MM.1S (cell line): ENCODE measurements around the gene SAMD13.

Experiments
- DNase-seq: peaks from one replicate; pipeline ENCODE4 v3.0.0-alpha.2; 2015
- H2AFZ ChIP-seq: fragments of 300-600 bp; sonication (generic); 2 replicates; pipeline ENCODE4 v1.6.0; 2016; ENCODE audit warnings: antibody characterized with exemption, low read length
- H3F3A ChIP-seq: fragments of 300-600 bp; sonication (generic); 2 replicates; pipeline ENCODE4 v1.6.1; 2016; ENCODE audit warnings: mild to moderate bottlenecking, antibody characterized with exemption, low read length, moderate library complexity, mixed read lengths; ENCODE audit not compliant: insufficient read depth
- H3K27ac ChIP-seq: fragments of 300-600 bp; sonication (generic); 2 replicates; pipeline ENCODE4 v1.5.1; 2016; ENCODE audit warnings: mild to moderate bottlenecking, low read length
- H3K27me3 ChIP-seq: fragments of 300-600 bp; sonication (generic); replicated peaks from 2 replicates; pipeline ENCODE4 v1.6.0; 2016; ENCODE audit warnings: low read length; ENCODE audit not compliant: insufficient read depth
- H3K36me3 ChIP-seq: fragments of 300-600 bp; sonication (generic); replicated peaks from 2 replicates; pipeline ENCODE4 v1.6.1; 2016; ENCODE audit warnings: mild to moderate bottlenecking, low read length, mixed read lengths; ENCODE audit not compliant: insufficient read depth
- H3K4me1 ChIP-seq: fragments of 300-600 bp; sonication (generic); 2 replicates; pipeline ENCODE4 v1.6.1; 2016; ENCODE audit warnings: low read length, mixed read lengths
- H3K4me2 ChIP-seq: fragments of 300-600 bp; sonication (generic); 2 replicates; pipeline ENCODE4 v1.6.0; 2016; ENCODE audit warnings: low read depth, low read length
- H3K4me3 ChIP-seq: fragments of 300-600 bp; sonication (generic); 2 replicates; pipeline ENCODE4 v1.5.1; 2016; ENCODE audit warnings: low read length, mixed read lengths
- H3K79me2 ChIP-seq: fragments of 300-600 bp; sonication (generic); 2 replicates; pipeline ENCODE4 v1.6.1; 2016; ENCODE audit warnings: mixed run types, low read length, mixed read lengths
- H3K9ac ChIP-seq: fragments of 300-600 bp; sonication (generic); 2 replicates; pipeline ENCODE4 v1.6.1; 2016; ENCODE audit warnings: low read length, mixed read lengths
- H3K9me2 ChIP-seq: fragments of 300-600 bp; sonication (generic); replicated peaks from 2 replicates; pipeline ENCODE4 v1.6.1; 2016; ENCODE audit warnings: mild to moderate bottlenecking, low read length, mixed read lengths; ENCODE audit not compliant: insufficient read depth
- H3K9me3 ChIP-seq: fragments of 300-600 bp; sonication (generic); replicated peaks from 2 replicates; pipeline ENCODE4 v1.6.1; 2016; ENCODE audit warnings: mild to moderate bottlenecking, low read length, mixed read lengths; ENCODE audit not compliant: insufficient read depth
- H4K20me1 ChIP-seq: fragments of 300-600 bp; sonication (generic); 2 replicates; pipeline ENCODE4 v1.6.1; 2016; ENCODE audit warnings: mild to moderate bottlenecking, low read length, moderate library complexity, mixed read lengths; ENCODE audit not compliant: insufficient read depth
- EZH2 ChIP-seq: fragments of 300-600 bp; sonication (generic); optimal IDR thresholded peaks from 2 replicates; pipeline ENCODE3; 2017; ENCODE audit warnings: low read depth, mild to moderate bottlenecking, antibody characterized with exemption, low read length, mixed read lengths
- EZH2phosphoT487 ChIP-seq: fragments of 300-600 bp; sonication (generic); IDR thresholded peaks from 2 replicates; pipeline ENCODE4 v1.6.1; 2018; ENCODE audit warnings: antibody characterized with exemption, low read length
- TF ChIP-seq, protein P1 (sequence below): fragments of 300-600 bp; sonication (generic); IDR thresholded peaks from 2 replicates; pipeline ENCODE4 v1.5.1; 2016; ENCODE audit warnings: antibody characterized with exemption, low read length, mixed read lengths

Gene SAMD13

DNA sequence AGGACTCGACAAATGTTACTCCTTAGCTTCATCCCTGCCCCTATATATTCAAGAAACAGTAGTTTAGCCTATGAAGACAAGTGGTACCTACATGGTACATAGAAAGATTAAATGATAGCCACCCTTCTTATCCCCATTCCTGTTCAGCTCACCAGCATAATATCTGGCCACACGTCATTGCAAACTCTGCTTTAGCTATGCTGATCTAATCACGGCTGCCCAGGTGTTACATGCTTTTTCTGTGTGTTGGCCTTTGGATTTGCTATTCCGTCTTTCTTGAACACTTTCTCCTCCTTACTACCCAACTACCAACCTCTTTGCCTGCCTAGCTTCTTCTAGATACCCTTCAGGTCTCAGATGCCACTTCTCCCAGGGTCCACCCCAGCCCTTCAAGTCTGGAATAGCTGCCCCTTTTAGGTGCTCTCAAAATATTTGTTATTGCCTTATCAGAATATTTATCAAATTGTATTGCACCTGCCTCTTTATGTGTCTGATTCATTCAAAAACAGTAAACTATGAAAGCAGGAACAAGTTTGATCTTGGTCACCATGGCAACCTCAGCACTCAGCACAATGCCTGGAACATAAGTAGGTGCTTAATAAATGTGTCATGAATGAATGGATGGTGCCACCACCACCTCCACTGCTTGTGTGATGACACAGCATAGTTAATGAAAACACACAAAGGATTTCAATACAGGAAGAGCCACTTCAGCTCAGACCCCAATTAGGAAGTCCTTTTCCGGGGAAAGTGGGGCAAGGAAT is 85.4 kb downstream of the SAMD13 start:
- Histone ChIP-seq H4K20me1 (no peaks in the 10 kb centered on the region), H3K27ac (no peak overlapping the region), H3F3A (no peaks in the 10 kb centered on the region), H3K4me2 (no peak overlapping the region), H3K9ac (no peak overlapping the region), H3K27me3 (no peaks in the 10 kb centered on the region), H3K36me3 (no peaks in the 10 kb centered on the region), H2AFZ (no peak overlapping the region), H3K9me3 (no peaks in the 10 kb centered on the region), H3K79me2 (no peaks in the 10 kb centered on the region), H3K4me3 (no peak overlapping the region), H3K9me2 (no peaks in the 10 kb centered on the region), H3K4me1 (no peaks in the 10 kb centered on the region)
- TF ChIP-seq, protein P1, sequence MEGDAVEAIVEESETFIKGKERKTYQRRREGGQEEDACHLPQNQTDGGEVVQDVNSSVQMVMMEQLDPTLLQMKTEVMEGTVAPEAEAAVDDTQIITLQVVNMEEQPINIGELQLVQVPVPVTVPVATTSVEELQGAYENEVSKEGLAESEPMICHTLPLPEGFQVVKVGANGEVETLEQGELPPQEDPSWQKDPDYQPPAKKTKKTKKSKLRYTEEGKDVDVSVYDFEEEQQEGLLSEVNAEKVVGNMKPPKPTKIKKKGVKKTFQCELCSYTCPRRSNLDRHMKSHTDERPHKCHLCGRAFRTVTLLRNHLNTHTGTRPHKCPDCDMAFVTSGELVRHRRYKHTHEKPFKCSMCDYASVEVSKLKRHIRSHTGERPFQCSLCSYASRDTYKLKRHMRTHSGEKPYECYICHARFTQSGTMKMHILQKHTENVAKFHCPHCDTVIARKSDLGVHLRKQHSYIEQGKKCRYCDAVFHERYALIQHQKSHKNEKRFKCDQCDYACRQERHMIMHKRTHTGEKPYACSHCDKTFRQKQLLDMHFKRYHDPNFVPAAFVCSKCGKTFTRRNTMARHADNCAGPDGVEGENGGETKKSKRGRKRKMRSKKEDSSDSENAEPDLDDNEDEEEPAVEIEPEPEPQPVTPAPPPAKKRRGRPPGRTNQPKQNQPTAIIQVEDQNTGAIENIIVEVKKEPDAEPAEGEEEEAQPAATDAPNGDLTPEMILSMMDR = no peak
- TF ChIP-seq EZH2 (no peak), EZH2phosphoT487 (no peak)
- no peak for DNase-seq

DNA sequence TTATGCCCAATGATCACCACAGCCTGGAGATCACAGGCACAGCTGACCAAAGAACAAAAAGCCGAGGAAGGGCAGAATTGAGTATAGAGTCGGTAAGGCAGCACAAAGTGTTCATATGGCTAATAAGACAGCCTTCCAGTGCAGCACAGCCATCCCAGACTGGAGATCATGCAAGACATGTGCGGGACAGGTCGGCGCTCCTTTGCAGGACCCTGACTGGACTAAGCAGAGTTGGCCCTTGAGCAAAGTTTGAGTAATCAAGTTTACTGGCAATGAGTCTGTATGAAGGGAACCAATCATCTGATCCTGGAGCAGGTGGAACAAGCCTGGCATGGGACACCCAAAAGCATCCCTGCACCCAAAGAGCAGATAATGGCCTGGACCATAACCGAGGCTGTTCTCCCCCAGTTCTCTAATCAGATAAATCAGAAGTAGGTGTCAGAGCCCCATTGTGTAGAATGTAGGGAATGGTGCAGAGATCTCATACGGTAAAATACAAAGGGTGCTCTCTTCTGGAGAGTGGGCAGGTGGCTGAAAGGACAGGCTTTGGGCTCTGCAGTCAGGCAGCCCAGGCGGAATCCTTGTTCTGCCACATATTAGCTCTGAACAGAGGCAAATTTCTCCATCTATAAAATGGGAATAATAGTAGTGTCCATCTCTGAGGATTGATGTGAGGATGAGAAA is 86.1 kb downstream of the SAMD13 start:
- H4K20me1 ChIP-seq = no peaks in the 10 kb centered on the region
- no peak overlapping the region for H3K4me2 ChIP-seq
- H3K79me2 ChIP-seq = no peaks in the 10 kb centered on the region
- H3K27me3 ChIP-seq = no peaks in the 10 kb centered on the region
- H3F3A ChIP-seq = no peaks in the 10 kb centered on the region
- H3K9me3 ChIP-seq = no peaks in the 10 kb centered on the region
- no peaks in the 10 kb centered on the region for H3K36me3 ChIP-seq
- TF ChIP-seq, protein P1 = no peak
- TF ChIP-seq EZH2phosphoT487 (no peak), EZH2 (no peak)
- H3K9ac ChIP-seq = no peak overlapping the region
- DNase-seq = no peak
- H2AFZ ChIP-seq = no peak overlapping the region
- no peaks in the 10 kb centered on the region for H3K9me2 ChIP-seq
- no peak overlapping the region for H3K27ac ChIP-seq
- no peak overlapping the region for H3K4me3 ChIP-seq
- H3K4me1 ChIP-seq = no peaks in the 10 kb centered on the region

DNA sequence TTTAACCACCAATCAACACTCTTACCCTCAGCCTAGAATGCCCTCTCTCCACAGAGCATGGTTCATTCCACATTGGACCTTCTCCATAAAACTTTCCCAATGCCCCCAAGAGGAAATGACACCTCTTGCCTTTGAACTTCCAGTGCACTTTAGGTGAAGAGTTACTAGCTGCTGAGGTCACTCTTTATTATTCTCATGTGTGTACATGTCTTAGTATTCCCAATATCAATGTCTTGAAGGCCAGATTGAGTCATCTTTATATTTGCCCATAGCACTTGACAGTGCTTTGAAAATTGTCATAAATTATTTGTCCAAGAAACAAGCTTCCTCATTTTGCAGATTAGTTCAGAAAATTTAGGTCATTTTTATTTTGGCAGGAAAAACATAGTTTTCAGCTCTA is 88.7 kb downstream of the SAMD13 start:
- Histone ChIP-seq H3K4me1 (no peaks in the 10 kb centered on the region), H3K36me3 (no peaks in the 10 kb centered on the region), H3K9ac (no peak overlapping the region), H3K4me2 (no peak overlapping the region), H3K9me2 (no peaks in the 10 kb centered on the region), H2AFZ (no peak overlapping the region), H3K4me3 (no peak overlapping the region), H3K27me3 (no peaks in the 10 kb centered on the region), H4K20me1 (no peaks in the 10 kb centered on the region), H3F3A (no peaks in the 10 kb centered on the region), H3K9me3 (no peaks in the 10 kb centered on the region), H3K79me2 (no peaks in the 10 kb centered on the region), H3K27ac (no peak overlapping the region)
- DNase-seq = no peak
- TF ChIP-seq, protein P1 = no peak
- TF ChIP-seq EZH2 (no peak), EZH2phosphoT487 (no peak)
